NB4 (cell line): ENCODE results near the gene SGMS2.

ENCODE experiments used
- CTCF ChIP-seq: IDR thresholded peaks from one replicate; pipeline ENCODE4 v1.5.1; 2012; ENCODE audit warnings: low read depth, low read length
- MAX ChIP-seq: IDR thresholded peaks from 2 replicates; pipeline ENCODE4 v1.6.1; 2011; ENCODE audit warnings: low read depth, low read length
- MYC ChIP-seq: IDR thresholded peaks from 2 replicates; pipeline ENCODE4 v1.6.1; 2011; ENCODE audit warnings: low read depth, low read length
- POLR2A ChIP-seq: IDR thresholded peaks from 2 replicates; pipeline ENCODE4 v1.6.1; 2011; ENCODE audit warnings: mild to moderate bottlenecking; ENCODE audit not compliant: insufficient read length; ENCODE audit errors: extremely low read depth

GRCh38 chr4:107818301-107818910 lies 6.3 kb upstream of the SGMS2 start:
- TF ChIP-seq POLR2A (no peak), CTCF (no peak), MAX (no peak), MYC (no peak)
